OCI-LY1 (cell line): ENCODE results near the gene MAGEL2.

Experiments
- EZH2 ChIP-seq: fragments of 200-600 bp; sonication (generic), shearing (Covaris generic); IDR thresholded peaks from 2 replicates; pipeline ENCODE4 v1.8.0; 2017; ENCODE audit warnings: borderline replicate concordance, mixed run types, mild to moderate bottlenecking, antibody characterized with exemption, low read length, moderate library complexity, mixed read lengths
- TF ChIP-seq, protein P1 (sequence below): fragments of 200-600 bp; sonication (generic), shearing (Covaris generic); IDR thresholded peaks from 2 replicates; pipeline ENCODE4 v1.5.1; 2017; ENCODE audit warnings: mild to moderate bottlenecking, antibody characterized with exemption, low read length, moderate library complexity, mixed read lengths

- TF ChIP-seq, protein P1, sequence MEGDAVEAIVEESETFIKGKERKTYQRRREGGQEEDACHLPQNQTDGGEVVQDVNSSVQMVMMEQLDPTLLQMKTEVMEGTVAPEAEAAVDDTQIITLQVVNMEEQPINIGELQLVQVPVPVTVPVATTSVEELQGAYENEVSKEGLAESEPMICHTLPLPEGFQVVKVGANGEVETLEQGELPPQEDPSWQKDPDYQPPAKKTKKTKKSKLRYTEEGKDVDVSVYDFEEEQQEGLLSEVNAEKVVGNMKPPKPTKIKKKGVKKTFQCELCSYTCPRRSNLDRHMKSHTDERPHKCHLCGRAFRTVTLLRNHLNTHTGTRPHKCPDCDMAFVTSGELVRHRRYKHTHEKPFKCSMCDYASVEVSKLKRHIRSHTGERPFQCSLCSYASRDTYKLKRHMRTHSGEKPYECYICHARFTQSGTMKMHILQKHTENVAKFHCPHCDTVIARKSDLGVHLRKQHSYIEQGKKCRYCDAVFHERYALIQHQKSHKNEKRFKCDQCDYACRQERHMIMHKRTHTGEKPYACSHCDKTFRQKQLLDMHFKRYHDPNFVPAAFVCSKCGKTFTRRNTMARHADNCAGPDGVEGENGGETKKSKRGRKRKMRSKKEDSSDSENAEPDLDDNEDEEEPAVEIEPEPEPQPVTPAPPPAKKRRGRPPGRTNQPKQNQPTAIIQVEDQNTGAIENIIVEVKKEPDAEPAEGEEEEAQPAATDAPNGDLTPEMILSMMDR: no peak
- TF ChIP-seq EZH2: no peak
Measured at GRCh38 chr15:23694592-23694991, 46.9 kb upstream of the MAGEL2 start.
